Trophoblast cell (in vitro differentiated cells and primary cell): ENCODE results near the gene APOL4.
A peak's percentile ranks its signal among the peaks of the same experiment; 100 is the strongest.
"Not testable (repeated sequence)": the region's sequence is repeated elsewhere in the genome, so short reads cannot be mapped to it uniquely, and the experiment has no call there.

Source experiments
- DNase-seq, 2 donors: peaks; one replicate each; pipeline ENCODE4 v3.0.0-alpha.2; 2016
- H2AFZ ChIP-seq: 2 replicates; pipeline ENCODE4 v1.6.1; 2013; ENCODE audit warnings: low read length, moderate library complexity, mild to moderate bottlenecking; ENCODE audit not compliant: insufficient read depth, poor library complexity
- H2AK5ac ChIP-seq: 2 replicates; pipeline ENCODE4 v1.6.1; 2013; ENCODE audit warnings: mild to moderate bottlenecking, low read length
- H2BK120ac ChIP-seq: 2 replicates; pipeline ENCODE4 v1.6.1; 2013; ENCODE audit warnings: low read length, mild to moderate bottlenecking, moderate library complexity; ENCODE audit not compliant: insufficient read depth, poor library complexity
- H2BK12ac ChIP-seq: 2 replicates; pipeline ENCODE4 v1.6.1; 2013; ENCODE audit warnings: mild to moderate bottlenecking, low read length, moderate library complexity
- H2BK5ac ChIP-seq: 2 replicates; pipeline ENCODE4 v1.6.1; 2013; ENCODE audit warnings: low read length, low read depth, moderate library complexity, mild to moderate bottlenecking; ENCODE audit not compliant: poor library complexity
- H3K14ac ChIP-seq: 2 replicates; pipeline ENCODE4 v1.6.1; 2013; ENCODE audit warnings: mild to moderate bottlenecking, low read length
- H3K18ac ChIP-seq: 2 replicates; pipeline ENCODE4 v1.6.1; 2013; ENCODE audit warnings: mild to moderate bottlenecking, low read length
- H3K23ac ChIP-seq: 2 replicates; pipeline ENCODE4 v1.6.1; 2013; ENCODE audit warnings: low read length
- H3K27ac ChIP-seq: 2 replicates; pipeline ENCODE4 v1.5.1; 2013; ENCODE audit warnings: low read depth, mild to moderate bottlenecking, inconsistent platforms, low read length, moderate library complexity
- H3K27me3 ChIP-seq: 2 replicates; pipeline ENCODE4 v1.6.1; 2013; ENCODE audit warnings: inconsistent platforms, mild to moderate bottlenecking, low read length, moderate library complexity; ENCODE audit not compliant: insufficient read depth
- H3K36me3 ChIP-seq, 2 experiments: 1 replicate in 1 of 2; 2 replicates in 1 of 2; pipeline ENCODE4 v1.6.1; 2013; ENCODE audit warnings: low read length in 2 of 2, mild to moderate bottlenecking in 2 of 2, moderate library complexity in 1 of 2; ENCODE audit not compliant: insufficient read depth in 2 of 2, control insufficient read depth in 1 of 2
- H3K4ac ChIP-seq: 2 replicates; pipeline ENCODE4 v1.6.1; 2013; ENCODE audit warnings: low read depth, mild to moderate bottlenecking, low read length, moderate library complexity
- H3K4me1 ChIP-seq, 2 experiments: 1 replicate in 1 of 2; 2 replicates in 1 of 2; pipeline ENCODE4 v1.6.1; 2013; ENCODE audit warnings: low read length in 2 of 2, mild to moderate bottlenecking in 2 of 2, moderate library complexity in 1 of 2; ENCODE audit not compliant: insufficient read depth in 2 of 2, control insufficient read depth in 1 of 2
- H3K4me2 ChIP-seq: 2 replicates; pipeline ENCODE4 v1.6.1; 2013; ENCODE audit warnings: inconsistent platforms, mild to moderate bottlenecking, low read length, moderate library complexity
- H3K4me3 ChIP-seq: 2 replicates; pipeline ENCODE4 v1.5.1; 2013; ENCODE audit warnings: mild to moderate bottlenecking, low read depth, low read length, inconsistent platforms
- H3K79me1 ChIP-seq: one replicate; pipeline ENCODE4 v1.6.1; 2013; ENCODE audit warnings: low read length
- H3K79me2 ChIP-seq: 2 replicates; pipeline ENCODE4 v1.6.1; 2013; ENCODE audit warnings: low read length, mild to moderate bottlenecking; ENCODE audit not compliant: control insufficient read depth, insufficient read depth, poor library complexity
- H3K9ac ChIP-seq: 2 replicates; pipeline ENCODE4 v1.6.1; 2013; ENCODE audit warnings: mild to moderate bottlenecking, low read length
- H3K9me3 ChIP-seq: 2 replicates; pipeline ENCODE4 v1.6.1; 2013; ENCODE audit warnings: low read depth, mild to moderate bottlenecking, control low read depth, inconsistent platforms, low read length; ENCODE audit not compliant: insufficient read depth
- H4K12ac ChIP-seq: 2 replicates; pipeline ENCODE4 v1.6.1; 2013; ENCODE audit warnings: low read depth, mild to moderate bottlenecking, low read length, moderate library complexity
- H4K8ac ChIP-seq: 2 replicates; pipeline ENCODE4 v1.6.1; 2013; ENCODE audit warnings: low read depth, mild to moderate bottlenecking, low read length, moderate library complexity
- H4K91ac ChIP-seq: one replicate; pipeline ENCODE4 v1.6.1; 2013; ENCODE audit warnings: low read depth, mild to moderate bottlenecking, low read length, moderate library complexity
- WGBS: extraction: QIAGEN DNeasy Blood & Tissue Kit; methylation state at CpG from one replicate; pipeline ENCODE4 v1.1.7; 2013; ENCODE audit warnings: missing lambda C conversion rate; ENCODE audit not compliant: insufficient read length, insufficient coverage; ENCODE audit errors: extremely low coverage; 5-methylcytosine and 5-hydroxymethylcytosine counted together

APOL4 gene

DNA sequence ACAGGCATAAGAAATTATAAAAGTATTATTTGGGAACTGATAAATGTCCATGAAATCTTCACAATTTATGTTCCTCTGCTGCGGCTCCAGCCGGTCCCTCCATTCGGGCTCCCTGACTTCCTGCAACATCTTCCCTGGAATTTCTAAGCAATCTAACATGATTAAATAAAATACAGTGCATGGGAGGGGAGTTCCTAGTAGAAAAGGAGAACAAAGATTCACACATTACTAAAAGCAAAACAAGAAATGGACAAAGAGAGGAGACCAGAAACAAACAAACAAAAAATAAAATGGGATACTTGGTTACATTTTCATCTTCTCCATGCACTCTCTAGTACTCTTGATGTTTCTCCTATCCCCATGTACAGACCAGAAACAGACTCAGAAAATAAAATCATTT, 8.6 kb upstream of the APOL4 start:
- Histone ChIP-seq H3K79me1 (no peaks in the 10 kb centered on the region), H3K27ac (no peak overlapping the region), H3K23ac (no peak overlapping the region), H3K9ac (no peak overlapping the region), H4K12ac (no peak overlapping the region), H2BK5ac (no peak overlapping the region), H3K14ac (no peak overlapping the region), H3K4ac (no peak overlapping the region), H3K4me3 (no peak overlapping the region), H3K4me2 (no peak overlapping the region), H3K9me3 (peaks cover 3% of the 10 kb centered on the region), H2AK5ac (no peak overlapping the region), H3K4me1 (no peaks in the 10 kb centered on the region), H3K18ac (no peak overlapping the region), H4K8ac (no peak overlapping the region), H4K91ac (no peak overlapping the region), H2AFZ (no peak overlapping the region), H2BK12ac (no peak overlapping the region), H2BK120ac (no peak overlapping the region), H3K36me3 (no peaks in the 10 kb centered on the region), H3K27me3 (no peaks in the 10 kb centered on the region), H3K79me2 (no peaks in the 10 kb centered on the region)
- no peak for DNase-seq
- no CpG with 5 or more reads among the region's 3 CpGs for WGBS

DNA sequence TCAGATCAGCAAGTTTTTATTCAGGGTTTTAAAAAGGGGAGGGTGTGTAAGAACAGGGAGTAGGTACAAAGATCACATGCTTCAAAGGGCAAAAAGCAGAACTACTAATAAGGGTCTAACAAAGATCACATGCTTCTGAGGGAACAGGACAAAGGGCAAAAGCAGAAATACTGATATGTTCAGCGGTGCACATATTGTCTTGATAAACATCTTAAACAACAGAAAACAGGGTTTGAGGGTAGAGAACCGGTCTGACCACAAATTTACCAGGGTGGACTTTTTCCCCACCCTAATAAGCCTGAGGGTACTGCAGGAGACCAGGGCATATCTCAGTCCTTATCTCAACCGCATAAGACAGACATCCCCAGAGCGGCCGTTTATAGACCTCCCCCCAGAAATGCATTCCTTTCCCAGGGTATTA, 7.9 kb upstream of the APOL4 start:
- H3K4ac ChIP-seq, H3K9me3 ChIP-seq, H3K14ac ChIP-seq, H3K23ac ChIP-seq, H3K9ac ChIP-seq, H4K12ac ChIP-seq, H2AFZ ChIP-seq, H2AK5ac ChIP-seq, H3K27me3 ChIP-seq, H3K36me3 ChIP-seq, H2BK120ac ChIP-seq, H3K4me2 ChIP-seq, H3K18ac ChIP-seq, H2BK12ac ChIP-seq, H4K91ac ChIP-seq, H4K8ac ChIP-seq, H3K79me2 ChIP-seq, H3K27ac ChIP-seq, H3K4me1 ChIP-seq, H2BK5ac ChIP-seq, H3K79me1 ChIP-seq, H3K4me3 ChIP-seq: not testable (repeated sequence)
- no CpG with 5 or more reads among the region's 5 CpGs for WGBS
- peak; percentile 79 to 91 for DNase-seq

DNA sequence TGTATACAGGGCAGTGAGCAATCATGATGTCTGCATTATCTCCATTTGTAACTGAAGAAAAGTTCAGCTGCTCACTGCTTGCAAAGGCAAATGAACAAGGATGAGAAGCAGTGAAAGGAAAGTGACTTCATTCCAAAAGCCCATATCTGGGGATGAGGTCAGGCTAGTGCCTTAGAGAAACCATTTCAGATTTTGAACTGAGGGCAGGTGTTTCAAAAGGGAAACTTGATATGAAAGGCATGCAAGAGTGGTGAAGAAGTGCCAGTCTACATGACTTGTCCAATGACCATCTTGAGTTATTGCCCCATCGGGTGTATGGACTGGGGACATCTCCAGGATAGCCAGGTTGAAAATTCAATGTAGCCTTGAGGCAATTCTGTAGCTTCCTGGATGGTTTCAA, 7.3 kb upstream of the APOL4 start:
- H2BK5ac ChIP-seq: no peak overlapping the region
- H2AK5ac ChIP-seq: no peak overlapping the region
- no peak overlapping the region for H3K9ac ChIP-seq
- H3K27me3 ChIP-seq: no peaks in the 10 kb centered on the region
- H3K9me3 ChIP-seq: peaks cover 3% of the 10 kb centered on the region
- H3K79me2 ChIP-seq: no peaks in the 10 kb centered on the region
- no peaks in the 10 kb centered on the region for H3K36me3 ChIP-seq
- H2BK12ac ChIP-seq: no peak overlapping the region
- no peak overlapping the region for H3K4me2 ChIP-seq
- H2AFZ ChIP-seq: no peak overlapping the region
- H3K4me3 ChIP-seq: no peak overlapping the region
- peaks cover 2 to 3% of the 10 kb centered on the region in 2 experiments for H3K4me1 ChIP-seq
- H3K27ac ChIP-seq: no peak overlapping the region
- H3K14ac ChIP-seq: no peak overlapping the region
- no peak overlapping the region for H3K18ac ChIP-seq
- no peak overlapping the region for H4K12ac ChIP-seq
- no peak overlapping the region for H3K4ac ChIP-seq
- no peak overlapping the region for H2BK120ac ChIP-seq
- H4K8ac ChIP-seq: no peak overlapping the region
- no peak overlapping the region for H3K23ac ChIP-seq
- no peaks in the 10 kb centered on the region for H3K79me1 ChIP-seq
- peak; percentile 77 to 93 for DNase-seq
- H4K91ac ChIP-seq: no peak overlapping the region
- no CpG with 5 or more reads among the region's 1 CpG for WGBS

DNA sequence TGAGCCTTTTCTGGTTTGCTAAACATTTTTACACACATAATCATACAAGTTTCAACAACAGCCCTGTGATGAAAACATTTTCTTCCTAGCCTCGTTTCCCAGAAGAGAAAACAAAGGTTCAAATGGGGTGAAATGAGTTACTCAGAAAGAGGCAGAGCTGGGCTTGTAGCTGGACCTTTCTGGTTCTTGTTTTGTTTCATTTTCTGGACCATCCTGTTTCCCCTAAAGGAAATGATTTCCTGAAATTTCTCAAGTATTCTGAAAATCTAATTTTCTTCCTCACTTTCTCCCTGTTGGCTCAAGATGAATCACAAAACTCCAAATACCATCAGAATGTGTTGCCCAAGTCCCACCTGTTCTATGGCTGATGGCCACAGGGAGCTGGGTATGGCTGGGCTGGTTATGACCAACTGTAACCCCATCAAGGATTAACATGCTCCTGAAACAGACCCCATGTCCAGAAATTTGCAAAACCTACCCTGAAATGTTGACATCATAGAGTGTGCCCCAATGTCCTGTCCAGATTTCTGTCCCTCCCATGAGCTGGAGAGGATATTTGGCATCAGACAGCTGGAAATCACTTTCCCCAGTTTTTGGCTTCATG, 6.7 kb upstream of the APOL4 start:
- Histone ChIP-seq H4K91ac (no peak overlapping the region), H2BK120ac (no peak overlapping the region), H3K27ac (no peak overlapping the region), H3K14ac (no peak overlapping the region), H3K9me3 (peaks cover 3% of the 10 kb centered on the region), H3K4me1 (peaks cover 4 to 8% of the 10 kb centered on the region in 2 experiments), H3K23ac (no peak overlapping the region), H3K79me1 (no peaks in the 10 kb centered on the region), H2BK5ac (no peak overlapping the region), H4K8ac (no peak overlapping the region), H2BK12ac (no peak overlapping the region), H3K4ac (no peak overlapping the region), H4K12ac (no peak overlapping the region), H2AK5ac (no peak overlapping the region), H3K27me3 (no peaks in the 10 kb centered on the region), H3K9ac (no peak overlapping the region), H3K18ac (no peak overlapping the region), H3K4me3 (no peak overlapping the region), H3K4me2 (no peak overlapping the region), H3K36me3 (no peaks in the 10 kb centered on the region), H3K79me2 (no peaks in the 10 kb centered on the region), H2AFZ (no peak overlapping the region)
- WGBS: no CpG with 5 or more reads among the region's 1 CpG
- DNase-seq: peak; percentile 72 to 92
